ENCODE data around the gene ATG2B. TPM values are rescaled to one million over a fixed set of nuclear protein-coding genes. Genes with fewer than 3 reads are reported as not detected.
A peak's percentile ranks its signal among the peaks of the same experiment; 100 is the strongest.

Gene ATG2B
- total RNA-seq, 1 experiment from 2014 or later: 11.0 TPM

DNA sequence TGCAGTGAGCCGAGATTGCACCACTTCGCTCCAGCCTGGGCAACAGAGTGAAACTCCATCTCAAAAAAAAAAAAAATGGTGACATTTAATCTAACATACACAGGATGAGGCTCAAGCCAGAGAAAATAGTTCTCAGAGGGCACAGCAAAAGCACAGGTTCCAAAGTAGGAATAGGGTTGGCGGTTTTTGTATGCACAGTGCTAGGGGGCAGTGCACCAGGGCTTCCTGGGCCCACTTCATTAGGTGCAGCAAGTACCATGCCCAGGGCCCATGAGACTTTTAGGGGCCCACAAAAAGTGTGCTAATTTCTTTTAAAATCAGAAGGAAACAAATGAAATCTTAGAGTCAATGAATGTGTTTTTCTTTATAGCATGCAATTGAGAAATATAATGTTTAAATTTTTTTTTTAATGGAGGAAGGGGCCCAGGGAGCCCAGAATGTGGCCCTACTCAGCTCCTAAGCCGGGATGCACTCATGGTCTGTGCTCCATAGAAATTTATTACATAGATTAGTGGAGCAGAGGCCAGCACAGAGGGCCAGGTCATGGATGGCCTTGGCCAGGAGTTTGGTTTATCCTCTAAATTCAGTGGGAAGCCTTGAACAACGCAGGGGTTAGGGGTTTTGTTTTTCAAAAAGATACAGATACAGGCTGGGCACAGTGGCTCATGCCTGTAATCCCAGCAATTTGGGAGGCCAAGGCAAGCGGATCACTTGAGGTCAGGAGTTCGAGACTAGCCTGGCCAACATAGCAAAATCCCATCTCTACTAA is 31.1 kb upstream of the ATG2B start:
- peak in 1 of 2 experiments; percentile 2 for DNase-seq (ENCODE audit: low read depth in 1 of 2, low spot score in 2 of 2)
- Histone ChIP-seq H3K4me1 (replicated peaks) (peaks cover 12% of the 10 kb centered on the region), H3K27me3 (replicated peaks) (peaks cover 4% of the 10 kb centered on the region; the same call in 1 of the 2 replicates), H3K27ac (no peak overlapping the region), H3K4me3 (no peak overlapping the region), H3K9me3 (replicated peaks) (no peaks in the 10 kb centered on the region), H3K36me3 (no peaks in the 10 kb centered on the region)

- peaks cover 12% of the 10 kb centered on the region for H3K4me1 ChIP-seq (replicated peaks)
- H3K36me3 ChIP-seq: no peaks in the 10 kb centered on the region
- H3K27ac ChIP-seq: no peak overlapping the region
- peaks cover 4% of the 10 kb centered on the region; the same call in 1 of the 2 replicates for H3K27me3 ChIP-seq (replicated peaks)
- DNase-seq (ENCODE audit: low read depth in 1 of 2, low spot score in 2 of 2): no peak
- H3K4me3 ChIP-seq: no peak overlapping the region
- H3K9me3 ChIP-seq (replicated peaks): no peaks in the 10 kb centered on the region
Observed at GRCh38 chr14:96393071-96393691, 30.0 kb upstream of the ATG2B start.

DNA sequence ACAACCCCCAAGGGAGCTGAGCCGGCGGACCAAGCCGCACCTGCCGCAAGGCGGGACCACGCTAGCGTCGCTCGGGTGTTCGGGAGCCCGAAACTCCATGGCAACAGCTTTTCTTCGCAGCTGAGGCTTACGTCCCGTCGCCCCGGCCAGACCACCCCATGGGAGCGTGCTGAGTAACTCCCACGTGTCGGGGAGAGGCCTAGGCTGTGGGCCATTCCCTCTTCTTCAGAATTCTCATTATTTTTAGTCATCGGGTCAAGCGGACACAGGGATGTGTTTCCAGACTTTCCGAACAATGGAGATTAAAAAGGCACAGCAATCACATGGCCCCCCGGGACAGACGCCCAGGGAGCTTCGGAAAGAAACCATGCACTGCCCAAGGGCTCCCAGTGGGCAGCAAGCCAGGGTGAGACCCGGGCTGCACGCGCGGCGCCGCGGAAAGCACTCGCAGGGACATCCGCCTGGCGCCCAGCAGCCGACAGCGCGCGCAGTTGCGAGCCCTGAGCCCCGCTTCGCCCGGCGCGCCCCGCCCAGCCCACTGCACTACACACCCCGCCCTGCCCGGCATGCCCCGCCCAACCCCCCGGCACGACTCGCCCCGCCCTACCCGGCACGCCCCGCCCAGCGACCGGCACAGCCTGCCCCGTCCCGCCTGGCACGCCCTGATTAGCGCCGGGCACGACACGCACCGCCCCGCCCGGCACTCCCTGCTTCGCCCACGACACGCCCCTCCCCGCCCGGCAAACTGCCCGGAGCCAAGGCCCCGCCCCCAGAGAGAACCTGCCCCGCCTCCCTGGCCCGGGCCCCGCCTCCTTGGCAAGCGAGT is 28.4 kb upstream of the ATG2B start:
- H3K9me3 ChIP-seq (replicated peaks): no peaks in the 10 kb centered on the region
- H3K4me1 ChIP-seq (replicated peaks): peaks cover 12% of the 10 kb centered on the region
- peak overlapping the region; percentile 51 for H3K4me3 ChIP-seq
- no peaks in the 10 kb centered on the region for H3K27me3 ChIP-seq (replicated peaks)
- H3K36me3 ChIP-seq: no peaks in the 10 kb centered on the region
- DNase-seq (ENCODE audit: low read depth in 1 of 2, low spot score in 2 of 2): peak; percentile 72 to 97
- no peak overlapping the region; the same call in 1 of the 2 replicates for H3K27ac ChIP-seq

DNA sequence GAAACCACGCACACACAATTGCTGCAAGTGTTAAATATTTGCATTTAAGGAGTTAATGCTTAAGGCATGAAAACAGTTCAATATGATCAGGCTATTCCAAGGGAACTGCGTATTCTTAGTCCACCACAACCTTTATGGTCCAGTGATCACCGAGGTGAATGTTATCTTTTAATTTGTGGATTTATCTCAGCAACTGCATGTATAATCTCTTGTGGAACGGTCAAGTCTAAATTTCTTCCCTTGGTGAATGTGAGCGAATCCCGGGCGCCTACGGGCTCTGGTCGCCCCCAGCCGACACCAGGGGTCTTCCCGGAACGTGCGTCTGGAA is 27.8 kb upstream of the ATG2B start:
- no peaks in the 10 kb centered on the region for H3K9me3 ChIP-seq (replicated peaks)
- no peaks in the 10 kb centered on the region for H3K36me3 ChIP-seq
- DNase-seq (ENCODE audit: low read depth in 1 of 2, low spot score in 2 of 2): no peak
- H3K27ac ChIP-seq: no peak overlapping the region; the same call in 1 of the 2 replicates
- H3K4me3 ChIP-seq: peak overlapping the region; percentile 51
- no peaks in the 10 kb centered on the region for H3K27me3 ChIP-seq (replicated peaks)
- peaks cover 12% of the 10 kb centered on the region for H3K4me1 ChIP-seq (replicated peaks)

- H3K4me3 ChIP-seq: no peak overlapping the region
- DNase-seq (ENCODE audit: low read depth in 1 of 2, low spot score in 2 of 2): no peak
- H3K36me3 ChIP-seq: peaks cover 7% of the 10 kb centered on the region; the same call in 1 of the 2 replicates
- H3K27me3 ChIP-seq (replicated peaks): no peaks in the 10 kb centered on the region
- H3K9me3 ChIP-seq (replicated peaks): no peaks in the 10 kb centered on the region
- H3K27ac ChIP-seq: no peak overlapping the region
- H3K4me1 ChIP-seq (replicated peaks): no peaks in the 10 kb centered on the region
Observed at GRCh38 chr14:96385385-96385784, 22.2 kb upstream of the ATG2B start.

DNA sequence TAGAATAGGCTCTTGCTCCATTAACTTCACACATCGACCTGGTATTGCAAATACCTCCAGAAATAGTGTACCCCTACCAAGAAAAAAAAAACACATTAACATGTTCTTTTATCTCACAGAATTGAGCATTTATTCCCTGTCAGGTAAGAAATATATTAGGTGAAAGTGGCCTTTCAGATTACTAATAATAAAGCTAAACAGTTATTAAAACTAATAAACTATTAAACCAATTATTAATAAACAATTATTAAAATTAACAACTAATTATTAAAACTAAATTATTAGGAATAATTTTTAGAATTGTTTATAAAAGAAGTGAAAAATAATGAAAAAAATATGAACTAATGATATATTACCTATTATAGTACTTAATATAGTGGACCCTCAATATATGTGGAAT is 21.6 kb upstream of the ATG2B start:
- Histone ChIP-seq H3K36me3 (peaks cover 7% of the 10 kb centered on the region; the same call in 1 of the 2 replicates), H3K4me1 (replicated peaks) (no peaks in the 10 kb centered on the region), H3K27ac (no peak overlapping the region), H3K27me3 (replicated peaks) (no peaks in the 10 kb centered on the region), H3K9me3 (replicated peaks) (no peaks in the 10 kb centered on the region), H3K4me3 (no peak overlapping the region)
- no peak for DNase-seq (ENCODE audit: low read depth in 1 of 2, low spot score in 2 of 2)

- H3K4me3 ChIP-seq: no peak overlapping the region
Observed at GRCh38 chr14:96384053-96384452, 20.9 kb upstream of the ATG2B start.

DNA sequence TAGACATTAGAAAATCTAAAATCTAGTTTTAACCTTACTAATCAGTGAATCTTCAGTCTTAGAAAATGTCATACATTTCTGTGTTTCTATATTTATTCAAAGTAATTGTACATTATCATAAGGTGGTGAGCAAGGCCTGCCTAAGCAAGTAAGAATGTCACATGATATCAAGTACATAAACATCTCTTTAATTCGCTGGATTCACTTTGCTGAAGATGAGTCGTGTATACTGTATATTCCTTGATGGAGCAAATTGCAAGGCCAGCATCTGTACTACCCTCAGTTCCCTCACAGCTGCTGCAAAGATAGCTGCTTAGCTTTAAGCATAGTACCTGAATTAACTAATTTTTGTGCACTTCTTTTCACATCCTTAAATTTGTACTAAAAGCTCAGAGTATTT is 20.3 kb upstream of the ATG2B start:
- Histone ChIP-seq H3K27ac (no peak overlapping the region), H3K4me1 (replicated peaks) (no peaks in the 10 kb centered on the region), H3K27me3 (replicated peaks) (no peaks in the 10 kb centered on the region), H3K9me3 (replicated peaks) (no peaks in the 10 kb centered on the region), H3K4me3 (no peak overlapping the region), H3K36me3 (peaks cover 7% of the 10 kb centered on the region; the same call in 1 of the 2 replicates)
- DNase-seq (ENCODE audit: low read depth in 1 of 2, low spot score in 2 of 2): no peak

More at GRCh38 chr14:96384053-96384452, 20.9 kb upstream of the ATG2B start:
- Histone ChIP-seq H3K9me3 (replicated peaks) (no peaks in the 10 kb centered on the region), H3K36me3 (peaks cover 7% of the 10 kb centered on the region; the same call in 1 of the 2 replicates), H3K27ac (no peak overlapping the region), H3K4me1 (replicated peaks) (no peaks in the 10 kb centered on the region), H3K27me3 (replicated peaks) (no peaks in the 10 kb centered on the region)
- no peak for DNase-seq (ENCODE audit: low read depth in 1 of 2, low spot score in 2 of 2)

DNA sequence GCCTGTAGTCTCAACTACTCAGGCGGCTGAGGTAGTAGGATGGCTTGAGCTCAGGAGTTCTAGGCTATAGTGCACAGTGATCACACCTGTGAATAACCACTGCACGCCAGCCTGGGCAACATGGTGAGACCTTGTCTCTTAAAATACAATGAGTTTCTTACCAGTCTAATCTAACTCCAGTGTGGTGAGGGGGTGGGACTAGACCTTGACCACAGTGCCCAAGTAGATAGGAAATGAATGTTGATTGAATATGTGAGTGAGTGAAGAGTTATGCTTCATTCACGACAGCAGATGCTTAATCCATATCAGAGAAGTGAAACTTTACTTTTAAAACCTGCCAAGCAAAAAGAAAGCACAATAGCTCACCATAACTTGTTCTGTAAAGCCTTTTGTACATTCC is 17.6 kb upstream of the ATG2B start:
- Histone ChIP-seq H3K4me1 (replicated peaks) (no peaks in the 10 kb centered on the region), H3K4me3 (no peak overlapping the region), H3K9me3 (replicated peaks) (no peaks in the 10 kb centered on the region)

DNA sequence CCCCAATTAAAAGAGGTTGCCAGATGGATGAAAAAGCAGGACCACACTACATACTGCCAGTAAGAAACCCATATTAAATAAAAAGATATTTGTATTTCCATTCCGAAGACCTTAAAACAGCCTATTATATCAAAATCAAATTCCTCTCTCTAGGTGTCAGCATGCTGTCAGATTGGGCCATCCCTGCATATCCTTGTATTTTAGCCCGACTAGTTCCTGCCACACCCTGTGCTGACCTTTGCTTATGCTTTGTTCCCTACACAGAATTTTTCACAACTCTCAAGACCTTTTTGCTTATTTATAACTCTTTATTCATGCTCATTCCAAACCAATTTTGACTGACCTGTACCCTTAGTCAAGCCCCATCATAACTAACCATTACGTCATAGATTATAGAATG is 13.0 kb upstream of the ATG2B start:
- no peaks in the 10 kb centered on the region for H3K9me3 ChIP-seq (replicated peaks)
- no peak for DNase-seq (ENCODE audit: low read depth in 1 of 2, low spot score in 2 of 2)

More for the DNA sequence above, 17.6 kb upstream of the ATG2B start:
- Histone ChIP-seq H3K36me3 (peaks cover 5% of the 10 kb centered on the region; the same call in 1 of the 2 replicates), H3K27me3 (replicated peaks) (no peaks in the 10 kb centered on the region), H3K27ac (no peak overlapping the region)
- no peak for DNase-seq (ENCODE audit: low read depth in 1 of 2, low spot score in 2 of 2)

DNA sequence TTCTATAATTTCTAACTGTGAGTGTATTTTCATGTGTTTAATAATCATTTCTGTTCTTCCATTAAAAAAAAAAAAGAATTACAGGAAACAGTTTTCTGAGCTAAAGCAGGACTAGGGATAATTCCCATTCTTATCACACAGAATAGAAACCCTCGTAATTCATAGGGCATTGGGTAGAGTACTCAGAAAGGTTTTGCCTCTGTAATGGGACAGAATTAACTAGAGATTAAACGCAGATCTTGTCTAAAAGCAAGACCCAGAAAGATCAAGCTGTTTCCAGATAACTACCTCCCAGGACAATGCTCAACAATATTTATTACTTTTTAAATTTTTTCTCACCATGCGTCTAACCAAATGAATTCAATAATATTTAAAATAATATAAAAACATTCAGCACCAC is 10.4 kb upstream of the ATG2B start:
- Histone ChIP-seq H3K4me3 (no peak overlapping the region), H3K4me1 (replicated peaks) (no peaks in the 10 kb centered on the region), H3K27ac (no peak overlapping the region), H3K27me3 (replicated peaks) (no peaks in the 10 kb centered on the region), H3K36me3 (no peaks in the 10 kb centered on the region), H3K9me3 (replicated peaks) (no peaks in the 10 kb centered on the region)
- no peak for DNase-seq (ENCODE audit: low read depth in 1 of 2, low spot score in 2 of 2)

More for the DNA sequence above, 13.0 kb upstream of the ATG2B start:
- H3K4me1 ChIP-seq (replicated peaks): no peaks in the 10 kb centered on the region
- no peaks in the 10 kb centered on the region for H3K36me3 ChIP-seq
- H3K27ac ChIP-seq: no peak overlapping the region
- no peak overlapping the region for H3K4me3 ChIP-seq
- H3K27me3 ChIP-seq (replicated peaks): no peaks in the 10 kb centered on the region

- no peaks in the 10 kb centered on the region for H3K27me3 ChIP-seq (replicated peaks)
- H3K27ac ChIP-seq: no peak overlapping the region
Observed at GRCh38 chr14:96370528-96370927, 7.4 kb upstream of the ATG2B start.

GRCh38 chr14:96368534-96368933 is 5.4 kb upstream of the ATG2B start:
- DNase-seq (ENCODE audit: low read depth in 1 of 2, low spot score in 2 of 2): no peak
- Histone ChIP-seq H3K27me3 (replicated peaks) (no peaks in the 10 kb centered on the region), H3K9me3 (replicated peaks) (no peaks in the 10 kb centered on the region), H3K4me1 (replicated peaks) (peaks cover 6% of the 10 kb centered on the region; the same call in 1 of the 2 replicates), H3K27ac (no peak overlapping the region), H3K36me3 (peaks cover 2% of the 10 kb centered on the region; the same call in 1 of the 2 replicates), H3K4me3 (no peak overlapping the region)

More at GRCh38 chr14:96370528-96370927, 7.4 kb upstream of the ATG2B start:
- Histone ChIP-seq H3K4me3 (no peak overlapping the region), H3K36me3 (no peaks in the 10 kb centered on the region), H3K9me3 (replicated peaks) (no peaks in the 10 kb centered on the region), H3K4me1 (replicated peaks) (no peaks in the 10 kb centered on the region)
- no peak for DNase-seq (ENCODE audit: low read depth in 1 of 2, low spot score in 2 of 2)
